K562 (cell line): ENCODE data around the gene RMC1. TPM values are rescaled to one million over a fixed set of nuclear protein-coding genes. Genes with fewer than 3 reads are reported as not detected.

Experiments used
- ARNT ChIP-seq, 2 experiments: fragments of 450-650 bp; IDR thresholded peaks; 2 replicates each; pipeline ENCODE4 v1.6.1; 2016; ENCODE audit warnings: mild to moderate bottlenecking in 1 of 2
- BCL6 ChIP-seq: fragments of 250-450 bp; sonication (Bioruptor Pico); IDR thresholded peaks from 2 replicates; pipeline ENCODE4 v1.4.0; 2020
- E2F3 ChIP-seq: fragments of 250-450 bp; sonication (Bioruptor Pico); IDR thresholded peaks from 2 replicates; pipeline ENCODE4 v1.4.0; 2020; ENCODE audit warnings: mild to moderate bottlenecking
- EGR1 ChIP-seq: fragments of 450-650 bp; conservative IDR thresholded peaks from 2 replicates; pipeline ENCODE4 v1.6.1; 2017; ENCODE audit warnings: mild to moderate bottlenecking
- FOXK2 ChIP-seq, 2 experiments: fragments of 450-650 bp; IDR thresholded peaks in 1 of 2; conservative IDR thresholded peaks in 1 of 2; 2 replicates each; pipeline ENCODE4 v1.6.1; 2016; ENCODE audit warnings: low read depth in 2 of 2, mild to moderate bottlenecking in 1 of 2
- FOXM1 ChIP-seq, 2 experiments: fragments of 450-650 bp in 1 of 2; sonication (generic) in 1 of 2; formaldehyde crosslinking in 1 of 2; IDR thresholded peaks; 2 replicates each; pipeline versions ENCODE4 v1.6.1 to v1.9.0; 2017 to 2022; ENCODE audit warnings: low read depth in 2 of 2, mild to moderate bottlenecking in 2 of 2, missing genetic modification reagents in 1 of 2, moderate library complexity in 1 of 2
- GABPA ChIP-seq: fragments of 200-800 bp; sonication (Bioruptor generic); conservative IDR thresholded peaks from 2 replicates; pipeline ENCODE4 v1.6.1; 2016; ENCODE audit warnings: low read depth, missing genetic modification characterization, missing compliant biosample characterization
- HDAC3 ChIP-seq: fragments of 450-650 bp; IDR thresholded peaks from 2 replicates; pipeline ENCODE4 v1.6.1; 2018; ENCODE audit warnings: borderline replicate concordance, mild to moderate bottlenecking, moderate library complexity; ENCODE audit not compliant: partially characterized antibody
- HMG20B ChIP-seq: fragments of 250-450 bp; sonication (Bioruptor Pico); IDR thresholded peaks from 2 replicates; pipeline ENCODE4 v1.5.0; 2021; ENCODE audit warnings: mild to moderate bottlenecking
- HNRNPL ChIP-seq: fragments of 200-400 bp; formaldehyde crosslinking; IDR thresholded peaks from 2 replicates; pipeline ENCODE4 v1.6.1; 2017; ENCODE audit warnings: low read depth, mild to moderate bottlenecking, low read length
- KAT8 ChIP-seq: fragments of 450-650 bp; IDR thresholded peaks from 2 replicates; pipeline ENCODE4 v1.6.1; 2016; ENCODE audit warnings: low read depth, mild to moderate bottlenecking
- NCOA2 ChIP-seq, 2 experiments: fragments of 450-650 bp; IDR thresholded peaks; 2 replicates each; pipeline ENCODE4 v1.6.1; 2018; ENCODE audit warnings: mild to moderate bottlenecking in 2 of 2, moderate library complexity in 1 of 2; ENCODE audit not compliant: partially characterized antibody in 2 of 2
- NCOA4 ChIP-seq: fragments of 450-650 bp; IDR thresholded peaks from 2 replicates; pipeline ENCODE4 v1.6.1; 2018; ENCODE audit warnings: mild to moderate bottlenecking; ENCODE audit not compliant: partially characterized antibody
- RAD21 ChIP-seq, 2 experiments: fragments of 250-450 bp in 1 of 2; fragments of 450-650 bp in 1 of 2; sonication (Bioruptor Pico) in 1 of 2; formaldehyde crosslinking in 1 of 2; IDR thresholded peaks in 1 of 2; conservative IDR thresholded peaks in 1 of 2; 2 replicates each; pipeline versions ENCODE4 v1.4.0 to v1.8.0; 2020 to 2022; ENCODE audit warnings: mild to moderate bottlenecking in 2 of 2, moderate library complexity in 1 of 2
- SIN3B ChIP-seq: fragments of 450-650 bp; IDR thresholded peaks from 2 replicates; pipeline ENCODE4 v1.6.1; 2017; ENCODE audit warnings: low read depth, mild to moderate bottlenecking, moderate library complexity
- TCFL5 ChIP-seq: fragments of 250-450 bp; sonication (Bioruptor Pico); conservative IDR thresholded peaks from 2 replicates; pipeline ENCODE4 v1.6.1; 2021; ENCODE audit warnings: mild to moderate bottlenecking, moderate library complexity, matching md5 sums
- THRAP3 ChIP-seq: fragments of 450-650 bp; IDR thresholded peaks from 2 replicates; pipeline ENCODE4 v1.6.1; 2016; ENCODE audit warnings: mild to moderate bottlenecking, inconsistent platforms, borderline replicate concordance
- ZEB2 ChIP-seq: fragments of 450-650 bp; IDR thresholded peaks from 2 replicates; pipeline ENCODE4 v1.6.1; 2016
- ZNF12 ChIP-seq: sonication (generic); formaldehyde crosslinking; IDR thresholded peaks from 2 replicates; pipeline ENCODE4 v1.4.0; 2020; ENCODE audit warnings: mild to moderate bottlenecking, missing genetic modification reagents
- ZNF239 ChIP-seq: fragments of 250-450 bp; sonication (Bioruptor Pico); IDR thresholded peaks from 2 replicates; pipeline ENCODE4 v1.4.0; 2020; ENCODE audit warnings: mild to moderate bottlenecking
- ZNF3 ChIP-seq: fragments of 250-450 bp; sonication (Bioruptor Pico); IDR thresholded peaks from 2 replicates; pipeline ENCODE4 v1.5.0; 2021; ENCODE audit warnings: mild to moderate bottlenecking, moderate library complexity
- ZNF445 ChIP-seq: fragments of 250-450 bp; sonication (Bioruptor Pico); IDR thresholded peaks from 2 replicates; pipeline ENCODE4 v1.4.0; 2020; ENCODE audit warnings: low read depth, mild to moderate bottlenecking, moderate library complexity
- polyA plus RNA-seq, 8 experiments: library from polyadenylated mRNA; depleted of rRNA in 4 of 8; stranded (reverse) in 5 of 8; unstranded in 3 of 8; fragments of >200 nt; fragmentation: Nextera tagmentation in 2 of 8; fragmentation: Illumina TruSeq in 1 of 8; extraction: Ambion mirVana in 2 of 8; extraction: Trizol in 1 of 8; gene quantifications; 2 replicates each; pipeline versions ENCODE4 v1.2.1 to v1.2.3, GENCODE V29; 2011 to 2014; ENCODE audit warnings: inconsistent platforms in 1 of 8, missing spikeins in 1 of 8
- total RNA-seq, 7 experiments: library from RNA; depleted of rRNA in 6 of 7; stranded (reverse); fragments of >200 nt in 6 of 7; fragmentation: Illumina TruSeq in 2 of 7; extraction: Trizol in 2 of 7; gene quantifications; 2 replicates each; pipeline versions ENCODE4 v1.2.1 to v1.2.3, GENCODE V29; 2011 to 2021; ENCODE audit warnings: low replicate concordance in 1 of 7
- TF ChIP-seq, protein P1 (sequence below): fragments of 450-650 bp; IDR thresholded peaks from 2 replicates; pipeline ENCODE4 v1.6.1; 2017; ENCODE audit warnings: mild to moderate bottlenecking, moderate library complexity
- TF ChIP-seq, protein P2 (sequence below): fragments of 250-450 bp; sonication (Bioruptor Pico); IDR thresholded peaks from 2 replicates; pipeline ENCODE4 v1.4.0; 2020; ENCODE audit warnings: mild to moderate bottlenecking, moderate library complexity

Gene RMC1
- total and polyA plus RNA-seq, 9 of the 15 experiments (the other 6 are each of a cell fraction or from before 2014, with no cell fraction given) = 7.5 to 42.4 (median 35.5) TPM

DNA sequence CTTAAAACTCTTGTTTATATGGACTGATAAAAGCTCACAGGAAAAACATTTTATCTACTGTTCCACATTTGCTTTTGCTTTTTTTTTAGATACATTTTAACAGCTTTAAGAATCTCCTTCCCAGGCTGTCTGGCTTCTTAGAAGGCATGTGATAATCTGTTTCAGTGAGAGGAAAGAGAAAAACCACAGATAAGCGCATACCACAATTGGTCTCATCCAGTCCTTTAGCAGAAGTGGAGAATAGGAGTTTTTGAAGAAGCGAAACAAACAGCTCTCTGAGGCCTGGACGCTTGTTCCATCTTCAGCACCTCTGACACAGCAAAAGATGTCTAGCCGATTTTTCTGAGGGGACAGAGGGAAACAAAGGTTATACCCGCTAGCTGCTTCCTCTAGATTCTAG, 37.6 kb downstream of the RMC1 start (continued):
- TF ChIP-seq TCFL5 = no peak
- TF ChIP-seq ZNF239 = no peak
- peak in 1 of 2 experiments; percentile 12; a peak in 2 of 4 replicates for TF ChIP-seq RAD21 (CRISPR knock-in tag; conservative IDR thresholded peaks at IDR 0.05 in 1 of 2, IDR thresholded peaks at IDR 0.05 in 1 of 2)
- peak; percentile 89 for TF ChIP-seq HDAC3
- TF ChIP-seq FOXM1 (IDR thresholded peaks at IDR 0.05; ENCODE audit: low read depth) = peak; percentile 48; the same call in 1 of the 2 replicates
- no peak for TF ChIP-seq FOXM1 (CRISPR knock-in tag; IDR thresholded peaks at IDR 0.05; ENCODE audit: low read depth)
- no peak for TF ChIP-seq HNRNPL
- TF ChIP-seq, protein P1, sequence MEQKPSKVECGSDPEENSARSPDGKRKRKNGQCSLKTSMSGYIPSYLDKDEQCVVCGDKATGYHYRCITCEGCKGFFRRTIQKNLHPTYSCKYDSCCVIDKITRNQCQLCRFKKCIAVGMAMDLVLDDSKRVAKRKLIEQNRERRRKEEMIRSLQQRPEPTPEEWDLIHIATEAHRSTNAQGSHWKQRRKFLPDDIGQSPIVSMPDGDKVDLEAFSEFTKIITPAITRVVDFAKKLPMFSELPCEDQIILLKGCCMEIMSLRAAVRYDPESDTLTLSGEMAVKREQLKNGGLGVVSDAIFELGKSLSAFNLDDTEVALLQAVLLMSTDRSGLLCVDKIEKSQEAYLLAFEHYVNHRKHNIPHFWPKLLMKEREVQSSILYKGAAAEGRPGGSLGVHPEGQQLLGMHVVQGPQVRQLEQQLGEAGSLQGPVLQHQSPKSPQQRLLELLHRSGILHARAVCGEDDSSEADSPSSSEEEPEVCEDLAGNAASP = no peak
- TF ChIP-seq NCOA4 = no peak
- no peak for TF ChIP-seq KAT8
- no peak for TF ChIP-seq FOXK2 (conservative IDR thresholded peaks at IDR 0.05 in 1 of 2, IDR thresholded peaks at IDR 0.05 in 1 of 2; ENCODE audit: low read depth in 2 of 2)
- TF ChIP-seq THRAP3 = no peak
- 0 out of 2 replicates have a peak, but pooled peaks have one; percentile 20 for TF ChIP-seq ZEB2
- no peak for TF ChIP-seq ZNF445 (CRISPR knock-in tag)
- no peak for TF ChIP-seq BCL6
- no peak; the same call in 1 of the 2 replicates for TF ChIP-seq GABPA (tag)
- TF ChIP-seq SIN3B = no peak
- no peak for TF ChIP-seq HMG20B (CRISPR knock-in tag)
- TF ChIP-seq ZNF12 (CRISPR knock-in tag) = no peak
- no peak for TF ChIP-seq EGR1
- TF ChIP-seq ARNT (IDR thresholded peaks at IDR 0.05) = no peak
- TF ChIP-seq, protein P2, sequence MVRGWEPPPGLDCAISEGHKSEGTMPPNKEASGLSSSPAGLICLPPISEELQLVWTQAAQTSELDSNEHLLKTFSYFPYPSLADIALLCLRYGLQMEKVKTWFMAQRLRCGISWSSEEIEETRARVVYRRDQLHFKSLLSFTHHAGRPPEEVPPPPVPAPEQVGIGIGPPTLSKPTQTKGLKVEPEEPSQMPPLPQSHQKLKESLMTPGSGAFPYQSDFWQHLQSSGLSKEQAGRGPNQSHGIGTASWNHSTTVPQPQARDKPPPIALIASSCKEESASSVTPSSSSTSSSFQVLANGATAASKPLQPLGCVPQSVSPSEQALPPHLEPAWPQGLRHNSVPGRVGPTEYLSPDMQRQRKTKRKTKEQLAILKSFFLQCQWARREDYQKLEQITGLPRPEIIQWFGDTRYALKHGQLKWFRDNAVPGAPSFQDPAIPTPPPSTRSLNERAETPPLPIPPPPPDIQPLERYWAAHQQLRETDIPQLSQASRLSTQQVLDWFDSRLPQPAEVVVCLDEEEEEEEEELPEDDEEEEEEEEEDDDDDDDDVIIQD (CRISPR knock-in tag) = no peak
- TF ChIP-seq ZNF3 = no peak
- no peak for TF ChIP-seq E2F3 (CRISPR knock-in tag)
- TF ChIP-seq NCOA2 (IDR thresholded peaks at IDR 0.05; ENCODE audit: partially characterized antibody in 2 of 2) = no peak
